ENCODE results near the gene GRID2. TPM values are rescaled to one million over a fixed set of nuclear protein-coding genes. Genes with fewer than 3 reads are reported as not detected.

GRID2 gene
- total RNA-seq, 1 donor from 2014 or later = 0.17 TPM

- H3F3A ChIP-seq (ENCODE audit: low read depth) = no peaks in the 10 kb centered on the region
- H3K9ac ChIP-seq = no peak overlapping the region
- peaks cover 2% of the 10 kb centered on the region for H3K27me3 Mint-ChIP-seq (ENCODE audit: insufficient read depth, low read depth)
- no peak overlapping the region for H3K4me3 Mint-ChIP-seq
- H3K4me3 ChIP-seq = no peak overlapping the region
- no peak overlapping the region for H2AFZ ChIP-seq (replicated peaks)
- no peak for DNase-seq (ENCODE audit: low spot score)
- no peak overlapping the region for H3K27ac Mint-ChIP-seq
- H3K36me3 ChIP-seq = no peaks in the 10 kb centered on the region
- H3K4me1 ChIP-seq = peaks cover 4% of the 10 kb centered on the region
- H3K27ac ChIP-seq = no peak overlapping the region
- H3K4me1 Mint-ChIP-seq = no peaks in the 10 kb centered on the region
- H3K36me3 Mint-ChIP-seq = no peaks in the 10 kb centered on the region
- no peaks in the 10 kb centered on the region for H3K9me3 ChIP-seq (ENCODE audit: low read depth)
- no peaks in the 10 kb centered on the region for H4K20me1 ChIP-seq (ENCODE audit: low read depth)
- H3K9me3 Mint-ChIP-seq = no peaks in the 10 kb centered on the region
- H3K4me2 ChIP-seq = no peak overlapping the region
- H3K27me3 ChIP-seq = no peaks in the 10 kb centered on the region
- no peaks in the 10 kb centered on the region for H3K79me2 ChIP-seq (ENCODE audit: low read depth)
- TF ChIP-seq EZH2phosphoT487 (IDR thresholded peaks at IDR 0.05) (no peak), EZH2 (IDR thresholded peaks at IDR 0.05) (no peak)
Observed at GRCh38 chr4:92461732-92462131, 158.0 kb downstream of the GRID2 start.

- Mint-ChIP-seq H3K27ac (no peak overlapping the region), H3K27me3 (ENCODE audit: insufficient read depth, low read depth) (no peaks in the 10 kb centered on the region), H3K4me3 (no peak overlapping the region), H3K36me3 (no peaks in the 10 kb centered on the region), H3K4me1 (no peaks in the 10 kb centered on the region), H3K9me3 (peaks cover 2% of the 10 kb centered on the region)
- Histone ChIP-seq H3K27ac (no peak overlapping the region), H4K20me1 (ENCODE audit: low read depth) (no peaks in the 10 kb centered on the region), H3K9me3 (ENCODE audit: low read depth) (no peaks in the 10 kb centered on the region), H2AFZ (replicated peaks) (no peak overlapping the region), H3F3A (ENCODE audit: low read depth) (no peaks in the 10 kb centered on the region), H3K36me3 (no peaks in the 10 kb centered on the region), H3K4me3 (no peak overlapping the region), H3K79me2 (ENCODE audit: low read depth) (no peaks in the 10 kb centered on the region), H3K9ac (no peak overlapping the region), H3K4me1 (no peaks in the 10 kb centered on the region), H3K27me3 (no peaks in the 10 kb centered on the region), H3K4me2 (no peak overlapping the region)
- DNase-seq (ENCODE audit: low spot score) = no peak
- TF ChIP-seq EZH2 (IDR thresholded peaks at IDR 0.05) (no peak), CTCF (IDR thresholded peaks at IDR 0.05) (no peak), EZH2phosphoT487 (IDR thresholded peaks at IDR 0.05) (no peak)
Observed at GRCh38 chr4:92477298-92477697, 173.5 kb downstream of the GRID2 start.

GRCh38 chr4:92483341-92483740 is 179.6 kb downstream of the GRID2 start:
- H3K36me3 ChIP-seq = no peaks in the 10 kb centered on the region
- H4K20me1 ChIP-seq (ENCODE audit: low read depth) = no peaks in the 10 kb centered on the region
- H3K4me2 ChIP-seq = no peak overlapping the region
- H3K36me3 Mint-ChIP-seq = no peaks in the 10 kb centered on the region
- H3K27me3 ChIP-seq = no peaks in the 10 kb centered on the region
- H3K27me3 Mint-ChIP-seq (ENCODE audit: insufficient read depth, low read depth) = no peaks in the 10 kb centered on the region
- H3K9me3 ChIP-seq (ENCODE audit: low read depth) = no peaks in the 10 kb centered on the region
- H3K27ac ChIP-seq = no peak overlapping the region
- peaks cover 2% of the 10 kb centered on the region for H3K4me1 ChIP-seq
- DNase-seq (ENCODE audit: low spot score) = no peak
- TF ChIP-seq EZH2phosphoT487 (IDR thresholded peaks at IDR 0.05) (no peak), EZH2 (IDR thresholded peaks at IDR 0.05) (no peak)
- H3K79me2 ChIP-seq (ENCODE audit: low read depth) = no peaks in the 10 kb centered on the region
- no peak overlapping the region for H3K27ac Mint-ChIP-seq
- H3F3A ChIP-seq (ENCODE audit: low read depth) = no peaks in the 10 kb centered on the region
- H3K9ac ChIP-seq = no peak overlapping the region
- no peak overlapping the region for H3K4me3 ChIP-seq
- no peak overlapping the region for H3K4me3 Mint-ChIP-seq
- no peak overlapping the region for H2AFZ ChIP-seq (replicated peaks)
- no peaks in the 10 kb centered on the region for H3K9me3 Mint-ChIP-seq
- no peaks in the 10 kb centered on the region for H3K4me1 Mint-ChIP-seq

GRCh38 chr4:92488496-92488895 is 184.7 kb downstream of the GRID2 start:
- H3K4me1 ChIP-seq = peaks cover 6% of the 10 kb centered on the region
- no peaks in the 10 kb centered on the region for H3K79me2 ChIP-seq (ENCODE audit: low read depth)
- TF ChIP-seq EZH2phosphoT487 (IDR thresholded peaks at IDR 0.05) = no peak
- no peak for TF ChIP-seq EZH2 (IDR thresholded peaks at IDR 0.05)
- TF ChIP-seq CTCF (IDR thresholded peaks at IDR 0.05) = no peak
- no peaks in the 10 kb centered on the region for H3K9me3 ChIP-seq (ENCODE audit: low read depth)
- no peak overlapping the region for H3K27ac Mint-ChIP-seq
- H3K36me3 ChIP-seq = no peaks in the 10 kb centered on the region
- H3K4me2 ChIP-seq = no peak overlapping the region
- no peak overlapping the region for H3K4me3 ChIP-seq
- no peaks in the 10 kb centered on the region for H3K36me3 Mint-ChIP-seq
- no peak overlapping the region for H3K4me3 Mint-ChIP-seq
- H3K27me3 ChIP-seq = no peaks in the 10 kb centered on the region
- DNase-seq (ENCODE audit: low spot score) = no peak
- H3K27ac ChIP-seq = no peak overlapping the region
- H3K9me3 Mint-ChIP-seq = no peaks in the 10 kb centered on the region
- peak overlapping the region; percentile 82 for H2AFZ ChIP-seq (replicated peaks)
- no peaks in the 10 kb centered on the region for H4K20me1 ChIP-seq (ENCODE audit: low read depth)
- H3K4me1 Mint-ChIP-seq = no peaks in the 10 kb centered on the region
- H3K27me3 Mint-ChIP-seq (ENCODE audit: insufficient read depth, low read depth) = no peaks in the 10 kb centered on the region
- no peak overlapping the region for H3K9ac ChIP-seq
- no peaks in the 10 kb centered on the region for H3F3A ChIP-seq (ENCODE audit: low read depth)
